GM19238 (cell line): ENCODE data around the gene OVOL2.
"Not testable (repeated sequence)": the region's sequence is repeated elsewhere in the genome, so short reads cannot be mapped to it uniquely, and the experiment has no call there.

Experiments used
- DNase-seq: peaks from one replicate; pipeline ENCODE4 v3.0.0; 2011; ENCODE audit warnings: low spot score; ENCODE audit not compliant: insufficient read length

OVOL2 gene

DNA sequence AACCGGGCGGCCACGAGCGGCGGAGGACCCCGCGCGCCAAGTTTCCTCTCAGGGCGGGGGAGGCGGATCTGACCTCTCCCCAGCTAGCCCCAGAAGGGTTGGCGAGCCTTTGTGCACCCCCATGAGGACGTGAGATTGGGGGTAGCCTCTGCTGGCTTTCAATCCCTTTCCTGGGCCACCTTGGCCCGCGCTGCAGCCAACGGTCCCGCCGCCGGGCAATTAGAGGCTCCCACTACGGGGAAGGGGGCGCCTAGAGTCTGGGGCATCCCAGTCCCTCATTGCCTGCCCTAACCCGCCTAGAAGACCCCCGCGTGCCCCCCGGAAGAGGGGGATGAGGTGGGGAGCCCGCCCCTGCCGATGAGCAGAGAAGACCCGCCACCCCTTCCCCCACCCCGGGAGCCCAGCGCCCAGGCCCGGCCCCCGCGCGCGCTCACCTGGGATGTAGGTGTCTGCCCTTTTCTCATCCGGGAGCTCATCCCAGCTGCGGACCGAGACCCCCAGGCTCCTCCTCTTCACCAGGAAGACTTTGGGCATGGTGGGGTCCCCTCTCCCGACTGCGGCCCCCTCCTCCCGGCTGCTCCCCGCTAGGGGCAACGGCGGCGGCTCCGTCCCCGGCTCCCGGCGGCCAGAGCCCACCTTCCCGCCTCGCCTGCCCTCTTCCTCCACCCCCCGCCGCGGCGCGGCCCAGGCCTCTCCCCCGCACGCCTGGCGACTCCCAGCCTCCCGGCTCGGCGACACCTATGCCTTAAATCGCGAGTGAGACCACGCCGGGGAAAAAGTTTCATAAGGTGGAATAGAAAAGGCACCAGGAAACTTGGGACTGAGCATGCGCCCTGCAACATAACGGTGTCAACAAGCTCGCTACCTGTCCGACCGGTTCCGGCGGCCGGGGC lies at the start of gene OVOL2:
Gene OVOL2 (minus strand): TSS at position 816 of the 893 bp plus-strand sequence. CDS start 282 bp downstream, at position 534.
- DNase-seq, result no peak

GRCh38 chr20:18103497-18103896 lies 45.8 kb upstream of the OVOL2 start:
- DNase-seq, result no peak

- no peak for DNase-seq
These were observed 43.6 kb upstream of the OVOL2 start for GRCh38 chr20:18101125-18101810.

DNA sequence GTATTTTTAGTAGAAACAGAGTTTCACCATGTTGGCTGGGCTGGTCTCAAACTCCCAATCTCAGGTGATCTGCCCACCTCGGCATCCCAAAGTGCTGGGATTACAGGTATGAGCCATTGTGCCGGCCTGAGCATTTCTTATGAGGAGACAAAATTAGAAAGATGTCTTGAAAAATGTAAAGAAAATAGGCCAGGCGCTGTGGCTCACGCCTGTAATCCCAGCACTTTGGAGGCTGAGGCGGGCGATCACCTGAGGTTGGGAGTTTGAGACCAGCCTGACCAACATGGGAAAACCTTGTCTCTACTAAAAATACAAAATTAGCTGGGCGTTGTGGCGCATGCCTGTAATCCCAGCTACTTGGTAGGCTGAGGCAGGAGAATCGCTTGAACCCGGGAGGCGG lies 42.9 kb upstream of the OVOL2 start:
- DNase-seq, result not testable (repeated sequence)

GRCh38 chr20:18094191-18094590 lies 36.5 kb upstream of the OVOL2 start:
- no peak for DNase-seq

GRCh38 chr20:18093388-18093787 lies 35.7 kb upstream of the OVOL2 start:
- DNase-seq, result no peak

DNA sequence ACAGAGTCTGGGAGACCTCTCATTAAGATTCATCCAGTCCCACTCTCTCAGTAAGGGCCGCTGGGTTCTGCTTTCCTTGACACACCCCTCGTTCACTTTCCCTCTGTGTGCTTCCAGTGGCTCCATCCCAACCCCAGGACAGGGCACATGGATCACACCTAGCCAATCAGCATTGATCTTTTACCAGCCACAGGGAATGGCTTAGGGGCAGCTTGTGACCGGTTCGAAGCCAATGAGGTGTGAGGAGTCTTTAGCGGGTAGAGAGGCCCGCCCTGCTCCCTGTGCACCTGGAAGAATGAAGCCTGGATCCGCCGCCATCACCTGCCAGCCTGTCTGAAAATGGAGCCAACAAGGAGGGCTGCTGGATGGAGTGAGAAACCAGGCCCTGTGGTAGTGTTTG lies 35.2 kb upstream of the OVOL2 start:
- no peak for DNase-seq

- DNase-seq, result no peak
These were observed 33.9 kb upstream of the OVOL2 start for GRCh38 chr20:18091623-18092022.

DNA sequence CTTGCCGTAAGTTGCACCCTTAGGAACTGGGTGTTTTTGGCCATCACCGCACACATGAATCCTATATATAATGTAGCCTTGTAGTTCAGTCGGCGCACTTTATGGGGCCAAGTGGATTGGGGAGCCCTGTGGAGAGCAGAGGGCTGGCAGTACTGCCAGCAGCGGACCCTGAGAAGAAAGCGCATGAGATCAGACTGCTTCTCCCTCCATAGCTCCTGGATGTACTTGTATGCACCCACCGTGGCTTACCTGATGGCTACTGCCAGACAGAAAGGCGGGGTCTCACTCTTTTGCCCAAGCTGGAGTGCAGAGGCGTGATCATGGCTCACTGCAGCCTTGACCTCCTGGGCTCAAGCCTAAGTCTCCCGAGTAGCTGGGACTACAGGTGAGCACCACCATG lies 32.8 kb upstream of the OVOL2 start:
- no peak for DNase-seq

- DNase-seq, result no peak
These were observed 32.3 kb upstream of the OVOL2 start for GRCh38 chr20:18090044-18090443.

GRCh38 chr20:18088841-18089240 lies 31.1 kb upstream of the OVOL2 start:
- DNase-seq, result not testable (repeated sequence)

DNA sequence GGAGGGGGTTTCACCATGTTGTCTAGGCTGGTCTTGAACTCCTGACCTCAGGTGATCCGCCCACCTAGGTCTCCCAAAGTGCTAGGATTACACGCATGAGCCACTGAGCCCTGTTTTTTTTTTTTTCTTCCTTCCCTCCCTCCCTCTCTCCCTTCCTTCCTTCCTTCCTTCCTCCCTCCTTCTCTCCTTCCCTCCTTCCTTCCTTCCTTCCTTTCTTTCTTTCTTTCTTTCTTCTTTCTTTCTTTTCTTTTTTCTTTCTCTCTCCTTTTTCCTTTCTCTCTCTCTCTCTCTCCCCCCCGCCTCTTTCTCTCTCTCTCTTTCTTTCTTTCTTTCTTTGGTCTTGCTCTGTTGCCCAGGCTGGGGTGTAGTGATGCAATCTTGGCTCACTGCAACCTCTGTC lies 30.6 kb upstream of the OVOL2 start:
- DNase-seq, result not testable (repeated sequence)

GRCh38 chr20:18087054-18087453 lies 29.3 kb upstream of the OVOL2 start:
- no peak for DNase-seq

DNA sequence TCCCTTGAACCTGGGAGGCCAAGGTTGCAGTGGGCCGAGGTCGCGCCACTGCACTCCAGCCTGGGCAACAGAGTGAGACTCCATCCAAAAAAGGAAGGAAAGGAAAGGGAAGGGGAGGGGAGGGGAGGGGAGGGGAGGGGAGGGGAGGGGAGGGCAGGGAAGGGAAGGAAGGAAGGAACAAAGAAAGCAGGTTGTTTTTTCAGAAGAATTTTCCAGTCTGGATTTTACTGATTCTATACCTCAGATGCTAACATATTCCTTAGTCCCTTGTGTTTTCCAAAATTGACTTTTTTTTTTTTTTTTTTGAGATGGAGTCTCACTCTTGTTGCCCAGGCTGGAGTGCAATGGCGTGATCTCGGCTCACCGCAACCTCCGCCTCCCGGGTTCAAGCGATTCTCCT lies 23.1 kb upstream of the OVOL2 start:
- DNase-seq, result not testable (repeated sequence)

DNA sequence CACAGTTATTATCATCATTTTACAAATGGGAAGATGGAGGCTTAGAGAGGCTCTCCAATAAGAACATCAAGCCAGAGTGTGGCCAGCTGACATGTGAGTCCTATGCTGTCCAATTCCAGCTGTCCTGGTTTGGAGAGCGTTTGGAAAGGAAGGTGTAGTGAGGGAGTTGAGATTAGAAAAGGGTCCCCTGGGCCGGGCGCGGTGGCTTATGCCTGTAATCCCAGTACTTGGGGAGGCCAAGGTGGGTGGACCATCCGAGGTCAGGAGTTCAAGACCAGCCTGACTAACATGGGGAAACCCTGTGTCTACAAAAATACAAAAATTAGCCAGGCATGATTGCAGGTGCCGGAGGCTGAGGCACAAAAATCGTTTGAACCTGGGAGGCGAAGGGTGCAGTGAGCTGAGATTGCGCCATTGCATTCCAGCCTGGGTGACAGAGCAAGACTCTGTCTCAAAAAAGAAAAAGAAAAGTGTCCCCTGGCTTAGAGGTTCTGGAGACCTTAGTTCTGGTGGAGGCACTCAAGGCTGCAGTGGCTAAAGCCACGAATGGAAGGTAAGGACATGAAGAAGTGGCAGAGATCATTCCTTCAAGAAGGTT lies 22.1 kb upstream of the OVOL2 start:
- DNase-seq, result no peak

- no peak for DNase-seq
These were observed 19.4 kb upstream of the OVOL2 start for GRCh38 chr20:18077157-18077556.

DNA sequence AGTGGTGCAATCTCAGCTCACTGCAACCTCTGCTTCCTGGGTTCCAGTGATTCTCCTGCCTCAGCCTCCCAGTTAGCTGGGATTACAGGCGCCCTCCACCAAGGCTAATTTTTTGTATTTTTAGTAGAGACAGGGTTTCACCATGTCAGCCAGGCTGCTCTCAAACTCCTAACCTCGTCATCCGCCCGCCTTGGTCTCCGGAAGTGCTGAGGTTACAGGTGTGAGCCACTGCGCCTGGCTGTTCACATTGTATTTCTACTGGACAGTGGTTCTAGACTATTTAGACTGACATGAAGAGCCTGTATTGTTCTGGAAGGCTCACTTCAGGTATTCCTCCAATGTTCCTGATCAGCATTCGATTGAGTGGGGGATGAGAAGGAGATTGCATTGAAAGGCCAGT lies 14.8 kb upstream of the OVOL2 start:
- no peak for DNase-seq

GRCh38 chr20:18066421-18067333 lies 9.0 kb upstream of the OVOL2 start:
- no peak for DNase-seq

GRCh38 chr20:18063676-18064075 lies 6.0 kb upstream of the OVOL2 start:
- no peak for DNase-seq

- DNase-seq, result no peak
These were observed 1.9 kb upstream of the OVOL2 start for GRCh38 chr20:18059603-18060002.
